GM12878 (cell line): ENCODE measurements around the gene SPATS2L. TPM values are rescaled to one million over a fixed set of nuclear protein-coding genes. Genes with fewer than 3 reads are reported as not detected.

Experiments
- ATAC-seq: fragments of 200-7000 bp; cut with Tn5 transposase; 3 replicates; pipeline ENCODE4 v1.9.1; 2020; ENCODE audit warnings: mild to moderate bottlenecking, moderate library complexity
- BruUV-seq: library from RNA; stranded (reverse); fragments of 400-500 nt; replicated peaks from 2 replicates; lab custom pipeline; 2021; lab: Mats Ljungman, UMichigan
- CTCF ChIA-PET: fragments of 300-600 bp; sonication (Branson Sonifier 250); formaldehyde crosslinking; extraction: SDS; loops from one replicate; lab custom pipeline; 2021; ENCODE audit warnings: inconsistent platforms; lab: Yijun Ruan, JAX
- POLR2A ChIA-PET: fragments of 350-600 bp; formaldehyde crosslinking; extraction: SDS; loops from one replicate; lab custom pipeline; 2021; ENCODE audit warnings: inconsistent platforms; lab: Charles Lee
- RAD21 ChIA-PET: fragments of 300-600 bp; sonication (Branson Sonifier 250); formaldehyde crosslinking; loops from one replicate; lab custom pipeline; 2023; ENCODE audit warnings: antibody characterized with exemption; ENCODE audit not compliant: unreplicated experiment; lab: Charles Lee
- SMC1A ChIA-PET: fragments of 300-600 bp; sonication (Branson Sonifier 250); formaldehyde crosslinking; loops from one replicate; lab custom pipeline; 2023; ENCODE audit not compliant: unreplicated experiment, uncharacterized antibody; lab: Charles Lee
- DNase-seq: peaks from one replicate; pipeline ENCODE4 v3.0.0-alpha.2; 2011; ENCODE audit warnings: low read depth, low spot score
- FAIRE-seq: peaks from 3 replicates; lab custom pipeline; 2011; peaks lifted over from hg19 to GRCh38; lab: Jason Lieb, UNC
- H2AFZ ChIP-seq: 2 replicates; pipeline ENCODE4 v1.6.0; 2011; ENCODE audit warnings: low read depth, low read length, control low read depth; ENCODE audit not compliant: control insufficient read depth
- H3K27ac ChIP-seq: 2 replicates; pipeline ENCODE4 v1.5.1; 2011; ENCODE audit warnings: control low read depth; ENCODE audit not compliant: control insufficient read depth, insufficient read depth
- H3K27me3 ChIP-seq, 2 experiments: replicated peaks in 1 of 2; 2 replicates each; pipeline versions ENCODE4 v1.6.0 to v1.6.1; 2011; ENCODE audit warnings: low read length in 1 of 2; ENCODE audit not compliant: control insufficient read depth in 2 of 2, insufficient read depth in 2 of 2
- H3K36me3 ChIP-seq, 2 experiments: 2 replicates each; pipeline ENCODE4 v1.5.1; 2011; ENCODE audit warnings: low read length in 1 of 2; ENCODE audit not compliant: control insufficient read depth in 2 of 2, insufficient read depth in 2 of 2
- H3K4me1 ChIP-seq: 2 replicates; pipeline ENCODE4 v1.6.1; 2011; ENCODE audit warnings: mild to moderate bottlenecking, low read length, moderate library complexity, mixed read lengths; ENCODE audit not compliant: control insufficient read depth, insufficient read depth
- H3K4me2 ChIP-seq: 2 replicates; pipeline ENCODE4 v1.6.0; 2011; ENCODE audit warnings: control low read depth; ENCODE audit not compliant: control insufficient read depth, insufficient read depth
- H3K4me3 ChIP-seq: fragments of 200-600 bp; sonication (generic); 2 replicates; pipeline ENCODE4 v1.5.1; 2016
- H3K79me2 ChIP-seq: 2 replicates; pipeline ENCODE4 v1.6.0; 2011; ENCODE audit warnings: low read length; ENCODE audit not compliant: control insufficient read depth, insufficient read depth
- H3K9ac ChIP-seq: 2 replicates; pipeline ENCODE4 v1.8.0; 2011; ENCODE audit warnings: low read length, control low read depth, mixed read lengths; ENCODE audit not compliant: control insufficient read depth, insufficient read depth
- H3K9me3 ChIP-seq: replicated peaks from 3 replicates; pipeline ENCODE4 v1.5.1; 2011; ENCODE audit warnings: mild to moderate bottlenecking, low read length; ENCODE audit not compliant: control insufficient read depth, insufficient read depth
- H4K20me1 ChIP-seq: 2 replicates; pipeline ENCODE4 v1.6.0; 2011; ENCODE audit not compliant: control insufficient read depth, insufficient read depth
- ATF3 ChIP-seq: IDR thresholded peaks from 2 replicates; pipeline ENCODE4 v1.6.1; 2011; ENCODE audit warnings: low read depth, mild to moderate bottlenecking, low read length, moderate library complexity, borderline replicate concordance; ENCODE audit errors: extremely low read depth
- CHD1 ChIP-seq: IDR thresholded peaks from 2 replicates; pipeline ENCODE4 v1.6.1; 2012; ENCODE audit warnings: low read depth, low read length, improper control_type of control experiment
- CHD2 ChIP-seq: IDR thresholded peaks from 2 replicates; pipeline ENCODE4 v1.6.1; 2011; ENCODE audit warnings: low read depth, low read length, improper control_type of control experiment, borderline replicate concordance
- CREM ChIP-seq: IDR thresholded peaks from 2 replicates; pipeline ENCODE4 v1.6.1; 2014; ENCODE audit warnings: antibody characterized with exemption, low read depth
- EED ChIP-seq: sonication (generic); IDR thresholded peaks from 2 replicates; pipeline ENCODE4 v1.6.1; 2016; ENCODE audit warnings: antibody characterized with exemption, low read depth
- HDAC6 ChIP-seq: fragments of 200-600 bp; sonication (generic); IDR thresholded peaks from one replicate; pipeline ENCODE4 v1.8.0; 2017; ENCODE audit warnings: antibody characterized with exemption; ENCODE audit not compliant: unreplicated experiment
- JUND ChIP-seq: IDR thresholded peaks from 2 replicates; pipeline ENCODE4 v1.6.1; 2012; ENCODE audit warnings: low read depth, mild to moderate bottlenecking, low read length, improper control_type of control experiment, moderate library complexity
- MTA2 ChIP-seq: fragments of 450-650 bp; IDR thresholded peaks from 2 replicates; pipeline ENCODE4 v1.6.1; 2016; ENCODE audit warnings: low read depth, mild to moderate bottlenecking, moderate library complexity
- NRF1 ChIP-seq: conservative IDR thresholded peaks from 2 replicates; pipeline ENCODE4 v1.6.1; 2011; ENCODE audit warnings: mild to moderate bottlenecking, low read depth, low read length, improper control_type of control experiment
- PKNOX1 ChIP-seq: fragments of 450-650 bp; IDR thresholded peaks from 2 replicates; pipeline ENCODE4 v1.6.1; 2016; ENCODE audit warnings: mild to moderate bottlenecking
- PML ChIP-seq: IDR thresholded peaks from 2 replicates; pipeline ENCODE4 v1.6.1; 2012; ENCODE audit warnings: low read length, inconsistent platforms
- POLR2AphosphoS5 ChIP-seq: IDR thresholded peaks from 2 replicates; pipeline ENCODE4 v1.6.1; 2011; ENCODE audit warnings: mild to moderate bottlenecking, low read length, inconsistent platforms
- RFX5 ChIP-seq: IDR thresholded peaks from 2 replicates; pipeline ENCODE4 v1.6.1; 2011; ENCODE audit warnings: low read depth, low read length, improper control_type of control experiment
- SMAD1 ChIP-seq: fragments of 450-650 bp; IDR thresholded peaks from 2 replicates; pipeline ENCODE4 v1.6.1; 2018; ENCODE audit warnings: mild to moderate bottlenecking, low read depth; ENCODE audit not compliant: partially characterized antibody
- TCF3 ChIP-seq: IDR thresholded peaks from 2 replicates; pipeline ENCODE4 v1.6.1; 2012; ENCODE audit warnings: low read depth, mild to moderate bottlenecking, low read length, borderline replicate concordance; ENCODE audit not compliant: insufficient read depth
- TCF7 ChIP-seq: IDR thresholded peaks from 2 replicates; pipeline ENCODE4 v1.6.1; 2014; ENCODE audit warnings: antibody characterized with exemption, borderline replicate concordance
- ZNF217 ChIP-seq: fragments of 450-650 bp; IDR thresholded peaks from 2 replicates; pipeline ENCODE4 v1.6.1; 2017; ENCODE audit warnings: antibody characterized with exemption, mild to moderate bottlenecking
- in situ Hi-C: fragments of 300-500 bp; cut with MboI; formaldehyde crosslinking; loops from 9 replicates; pipeline ENCODE4 v1.14.3; 2018; ENCODE audit warnings: mixed read lengths
- intact Hi-C: fragments of 100-400 bp; cut with micrococcal nuclease; formaldehyde crosslinking; loops from one replicate; pipeline ENCODE4 v1.14.2; 2022; ENCODE audit not compliant: unreplicated experiment
- polyA plus RNA-seq, 11 experiments: library from polyadenylated mRNA; depleted of rRNA in 4 of 11; unstranded in 6 of 11; stranded (reverse) in 5 of 11; fragments of >200 nt; fragmentation: Nextera tagmentation in 4 of 11; fragmentation: Illumina TruSeq in 1 of 11; extraction: Ambion mirVana in 4 of 11; extraction: Trizol in 1 of 11; gene quantifications; 1 replicate in 1 of 11; 2 replicates in 10 of 11; pipeline versions ENCODE4 v1.2.1 to v1.2.3, GENCODE V29; 2011 to 2016; ENCODE audit warnings: inconsistent platforms in 2 of 11, missing spikeins in 2 of 11, low read depth in 1 of 11
- total RNA-seq, 4 experiments: library from RNA; depleted of rRNA in 3 of 4; stranded (reverse); fragments of >200 nt in 3 of 4; fragmentation: Illumina TruSeq in 1 of 4; extraction: Trizol in 1 of 4; gene quantifications; 2 replicates each; pipeline versions ENCODE4 v1.2.1 to v1.2.3, GENCODE V29; 2013 to 2021

The SPATS2L gene
- total and polyA plus RNA-seq, 10 of the 15 experiments (the other 5 are each of a cell fraction or from before 2014, with no cell fraction given), result 5.2 to 30.0 (median 20.1) TPM

DNA sequence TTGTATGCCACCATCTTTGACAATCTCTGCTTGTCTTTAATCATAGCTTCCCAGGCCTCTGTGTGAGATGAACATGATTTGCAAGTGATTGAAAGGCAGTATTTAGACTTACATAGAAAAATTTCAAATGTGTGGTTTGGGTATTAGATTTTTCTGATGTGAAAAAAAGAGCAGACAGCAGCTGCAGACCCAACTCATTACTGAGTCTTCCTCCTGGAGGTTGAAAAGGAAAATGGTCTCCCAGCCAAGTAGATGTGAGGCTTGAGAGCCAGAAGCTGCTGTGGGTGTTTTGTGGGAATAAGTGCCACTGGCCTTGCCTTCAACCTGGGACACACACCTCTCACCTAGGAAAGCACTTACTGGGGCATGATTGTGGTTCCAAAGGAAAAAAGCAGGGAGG lies 110.9 kb downstream of the SPATS2L start:
- ChIA-PET RAD21 (no interaction called here), SMC1A (interaction anchor here (0.5 to 1.4 kb wide), 2 partner anchors 33 to 54 kb away, joined by 3 read pairs; no protein-coding TSS in a partner anchor), CTCF (no interaction called here), POLR2A (no interaction called here)
- no peaks in the 10 kb centered on the region for H3K27me3 ChIP-seq
- no TSS peak for BruUV-seq
- no peak overlapping the region for H2AFZ ChIP-seq
- no peak for TF ChIP-seq TCF3
- no peak for TF ChIP-seq SMAD1
- no peak for TF ChIP-seq CHD2
- TF ChIP-seq NRF1, result no peak
- no peak for TF ChIP-seq MTA2
- TF ChIP-seq CREM, result no peak
- TF ChIP-seq ZNF217, result no peak
- no peak for TF ChIP-seq JUND
- TF ChIP-seq POLR2AphosphoS5, result no peak
- no peak for TF ChIP-seq HDAC6
- TF ChIP-seq RFX5, result no peak
- no peak for TF ChIP-seq CHD1
- no peak for TF ChIP-seq ATF3
- TF ChIP-seq PKNOX1, result no peak
- TF ChIP-seq TCF7, result no peak
- no peak for TF ChIP-seq EED
- TF ChIP-seq PML, result no peak
- no peaks in the 10 kb centered on the region for H3K9me3 ChIP-seq
- H3K79me2 ChIP-seq, result no peaks in the 10 kb centered on the region
- no peaks in the 10 kb centered on the region for H3K4me1 ChIP-seq
- H3K27ac ChIP-seq, result no peak overlapping the region
- DNase-seq (no peak), FAIRE-seq (no peak), ATAC-seq (no peak)
- H3K4me3 ChIP-seq, result no peak overlapping the region
- no peaks in the 10 kb centered on the region; a peak in 1 of 4 replicates for H3K36me3 ChIP-seq
- no peak overlapping the region for H3K4me2 ChIP-seq
- intact Hi-C loops (no loop called here), in situ Hi-C loops (no loop called here)
- H4K20me1 ChIP-seq, result no peaks in the 10 kb centered on the region
- no peak overlapping the region for H3K9ac ChIP-seq
